Skeletal muscle satellite cell (primary cell): ENCODE results near the gene OR5T3. TPM values are rescaled to one million over a fixed set of nuclear protein-coding genes. Genes with fewer than 3 reads are reported as not detected.
"Not testable (repeated sequence)": the region's sequence is repeated elsewhere in the genome, so short reads cannot be mapped to it uniquely, and the experiment has no call there.

ENCODE experiments used
- H3K27me3 ChIP-seq: 2 replicates; pipeline ENCODE4 v1.7.0; 2013; ENCODE audit warnings: low read length; ENCODE audit not compliant: control insufficient read depth, insufficient read depth
- H3K36me3 ChIP-seq: 2 replicates; pipeline ENCODE4 v1.7.0; 2013; ENCODE audit warnings: mild to moderate bottlenecking, control low read depth, low read length; ENCODE audit not compliant: insufficient read depth
- H3K4me1 ChIP-seq: 2 replicates; pipeline ENCODE4 v1.7.0; 2013; ENCODE audit warnings: low read length; ENCODE audit not compliant: control insufficient read depth, insufficient read depth
- H3K4me2 ChIP-seq: 2 replicates; pipeline ENCODE4 v1.7.0; 2013; ENCODE audit warnings: mild to moderate bottlenecking, low read length
- H3K4me3 ChIP-seq: 2 replicates; pipeline ENCODE4 v1.7.0; 2013; ENCODE audit warnings: low read length
- H3K9ac ChIP-seq: 2 replicates; pipeline ENCODE4 v1.7.0; 2013; ENCODE audit warnings: mild to moderate bottlenecking, low read depth, low read length, moderate library complexity
- H3K9me3 ChIP-seq: replicated peaks from 2 replicates; pipeline ENCODE4 v1.7.0; 2013; ENCODE audit warnings: mild to moderate bottlenecking, control low read depth, low read length
- total RNA-seq: library from RNA; depleted of rRNA; stranded (reverse); fragments of >200 nt; gene quantifications from 2 replicates; pipeline ENCODE4 v1.2.3, GENCODE V29; 2012; rRNA removed

OR5T3 gene
- total RNA-seq: not detected in 2 replicates

- H3K9ac ChIP-seq: no peak within 1 kb of the TSS
- H3K27me3 ChIP-seq: no peaks in the 10 kb centered on the region
- H3K4me3 ChIP-seq: no peak within 1 kb of the TSS
- H3K9me3 ChIP-seq: peaks cover 3% of the 10 kb centered on the region
- no peaks in the 10 kb centered on the region for H3K4me1 ChIP-seq
- H3K36me3 ChIP-seq: no peaks in the 10 kb centered on the region
- H3K4me2 ChIP-seq: no peak within 1 kb of the TSS
These were observed at the start of gene OR5T3 for GRCh38 chr11:56251954-56252353. Gene OR5T3, plus strand, starts transcription at chr11:56252254. Its CDS starts 0 bp downstream, at chr11:56252254.

DNA sequence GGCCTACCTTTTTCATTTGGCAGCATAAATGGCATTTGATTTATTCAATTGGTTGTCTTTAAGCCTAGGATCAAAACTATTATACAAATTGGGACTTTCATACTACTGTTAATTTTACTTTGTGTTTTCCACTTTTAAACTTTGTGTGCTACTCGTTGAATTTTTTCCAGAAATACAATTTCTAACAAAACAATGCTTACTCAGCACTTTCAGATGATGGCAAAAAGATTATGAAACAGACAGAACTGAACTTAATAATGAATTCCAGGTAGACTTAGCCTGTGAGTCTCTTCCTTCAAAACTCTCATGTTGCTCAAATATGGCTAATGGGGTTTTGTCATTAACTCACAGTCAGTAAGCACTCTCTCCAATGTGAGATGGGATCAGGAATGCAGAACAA is 44.3 kb upstream of the OR5T3 start:
- Histone ChIP-seq H3K4me3 (no peak overlapping the region), H3K9me3 (peaks cover 5% of the 10 kb centered on the region), H3K27me3 (no peaks in the 10 kb centered on the region), H3K4me2 (no peak overlapping the region), H3K36me3 (no peaks in the 10 kb centered on the region), H3K9ac (no peak overlapping the region), H3K4me1 (no peaks in the 10 kb centered on the region)

- Histone ChIP-seq H3K4me1 (no peaks in the 10 kb centered on the region), H3K27me3 (no peaks in the 10 kb centered on the region), H3K9ac (no peak overlapping the region), H3K36me3 (no peaks in the 10 kb centered on the region), H3K4me2 (no peak overlapping the region), H3K9me3 (no peaks in the 10 kb centered on the region), H3K4me3 (no peak overlapping the region)
These were observed 37.5 kb upstream of the OR5T3 start for GRCh38 chr11:56214537-56214936.

- not testable (repeated sequence) for H3K36me3 ChIP-seq, H3K4me3 ChIP-seq, H3K4me2 ChIP-seq, H3K4me1 ChIP-seq, H3K9me3 ChIP-seq, H3K9ac ChIP-seq, H3K27me3 ChIP-seq
These were observed 32.3 kb upstream of the OR5T3 start for GRCh38 chr11:56219735-56220134.

DNA sequence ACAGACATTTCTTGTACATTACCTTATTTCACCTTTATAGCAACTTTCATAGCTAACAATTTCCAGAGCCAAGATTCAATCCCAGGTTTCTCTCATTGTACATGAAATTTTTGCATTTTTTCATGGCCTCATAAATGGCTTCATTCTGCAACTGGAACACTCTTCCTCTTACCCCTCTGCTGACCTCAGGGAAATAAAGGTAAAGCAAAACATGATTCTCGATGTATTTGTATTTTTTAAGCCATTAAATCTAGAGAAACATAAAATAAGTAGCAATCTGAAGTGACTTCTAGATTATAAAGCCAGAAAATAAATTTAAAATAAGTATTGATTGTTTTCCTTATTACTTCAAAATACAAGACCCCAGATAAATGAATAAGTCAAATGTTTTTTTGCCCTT is 17.9 kb upstream of the OR5T3 start, which contains the start of gene OR5T2:
Gene OR5T2 (minus strand): TSS at position 101 of the 400 bp plus-strand sequence. CDS start 1,193 bp downstream, outside the sequence.
- Histone ChIP-seq H3K27me3 (no peaks in the 10 kb centered on the region), H3K9ac (no peak within 1 kb of the TSS), H3K36me3 (no peaks in the 10 kb centered on the region), H3K4me1 (no peaks in the 10 kb centered on the region), H3K9me3 (peaks cover 16% of the 10 kb centered on the region), H3K4me3 (no peak within 1 kb of the TSS), H3K4me2 (no peak within 1 kb of the TSS)

GRCh38 chr11:56271092-56271491 is 19.0 kb downstream of the OR5T3 start:
- Histone ChIP-seq H3K4me2 (no peak overlapping the region), H3K4me1 (no peaks in the 10 kb centered on the region), H3K27me3 (no peaks in the 10 kb centered on the region), H3K4me3 (no peak overlapping the region), H3K36me3 (no peaks in the 10 kb centered on the region), H3K9ac (no peak overlapping the region), H3K9me3 (no peaks in the 10 kb centered on the region)

- no peaks in the 10 kb centered on the region for H3K4me1 ChIP-seq
- no peaks in the 10 kb centered on the region for H3K27me3 ChIP-seq
- no peaks in the 10 kb centered on the region for H3K9me3 ChIP-seq
- no peak within 1 kb of the TSS for H3K4me2 ChIP-seq
- no peak within 1 kb of the TSS for H3K9ac ChIP-seq
- H3K36me3 ChIP-seq: no peaks in the 10 kb centered on the region
- H3K4me3 ChIP-seq: no peak within 1 kb of the TSS
These were observed 21.8 kb downstream of the OR5T3 start, which contains the start of gene OR5T1 for GRCh38 chr11:56273854-56274253. Gene OR5T1, plus strand, starts transcription at chr11:56274154. Its CDS starts 1,485 bp downstream, at chr11:56275639.

- no peak within 1 kb of the TSS for H3K4me3 ChIP-seq
- no peaks in the 10 kb centered on the region for H3K27me3 ChIP-seq
- H3K36me3 ChIP-seq: no peaks in the 10 kb centered on the region
- H3K4me1 ChIP-seq: no peaks in the 10 kb centered on the region
- H3K4me2 ChIP-seq: no peak within 1 kb of the TSS
- H3K9me3 ChIP-seq: peaks cover 6% of the 10 kb centered on the region
- H3K9ac ChIP-seq: no peak within 1 kb of the TSS
These were observed 40.1 kb downstream of the OR5T3 start, which contains the start of gene OR8H1 for GRCh38 chr11:56292154-56292553. Gene OR8H1, minus strand, starts transcription at chr11:56292254. Its CDS starts 1,192 bp downstream, at chr11:56291062.

DNA sequence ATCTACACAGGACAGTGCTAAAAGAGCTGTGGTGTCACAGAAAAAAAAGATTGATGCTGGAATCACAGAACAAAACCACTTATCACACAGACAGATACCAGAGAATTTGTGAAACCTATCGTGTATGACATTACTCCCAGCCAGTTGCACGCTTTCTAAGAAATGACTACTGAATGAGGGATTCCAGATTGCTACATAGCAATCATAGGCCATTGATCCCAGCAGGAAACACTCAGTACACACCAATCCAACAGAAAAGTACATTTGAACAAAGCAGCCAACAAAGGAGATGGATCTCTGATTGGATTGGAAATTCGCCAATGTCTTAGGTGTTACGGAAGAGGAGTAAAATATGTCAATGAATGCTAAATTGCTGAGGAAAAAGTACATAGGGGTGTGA is 44.8 kb downstream of the OR5T3 start:
- Histone ChIP-seq H3K9ac (no peak overlapping the region), H3K36me3 (no peaks in the 10 kb centered on the region), H3K4me1 (no peaks in the 10 kb centered on the region), H3K4me2 (no peak overlapping the region), H3K9me3 (peaks cover 3% of the 10 kb centered on the region), H3K4me3 (no peak overlapping the region), H3K27me3 (no peaks in the 10 kb centered on the region)
